SK-N-SH (cell line): Measurements from ENCODE around the gene WASF2. TPM values are rescaled to one million over a fixed set of nuclear protein-coding genes. Genes with fewer than 3 reads are reported as not detected.
A peak's percentile ranks its signal among the peaks of the same experiment; 100 is the strongest.

Source experiments
- CTCF ChIA-PET: fragments of 300-600, 350-600 bp; formaldehyde crosslinking; extraction: SDS; loops from one replicate; lab custom pipeline; 2021; lab: Yijun Ruan, JAX
- POLR2A ChIA-PET: fragments of 350-600 bp; sonication (Branson Sonifier 250); formaldehyde crosslinking; extraction: SDS; loops from one replicate; lab custom pipeline; 2020; ENCODE audit warnings: antibody characterized with exemption, inconsistent platforms; lab: Yijun Ruan, JAX
- DNase-seq: peaks from one replicate; pipeline ENCODE4 v3.0.0; 2012
- H2AFZ ChIP-seq: fragments of 200-600 bp; sonication (generic); 2 replicates; pipeline ENCODE4 v1.8.1; 2016; ENCODE audit warnings: antibody characterized with exemption, mild to moderate bottlenecking, low read depth
- H3F3A ChIP-seq: fragments of 200-600 bp; sonication (generic); replicated peaks from 2 replicates; pipeline ENCODE3; 2016; ENCODE audit warnings: antibody characterized with exemption, mild to moderate bottlenecking; ENCODE audit not compliant: insufficient read depth
- H3K27ac ChIP-seq, 2 experiments: fragments of 200-500 bp in 1 of 2; fragments of 200-600 bp in 1 of 2; sonication (Bioruptor generic) in 1 of 2; sonication (generic), shearing (Covaris generic) in 1 of 2; 2 replicates each; pipeline versions ENCODE4 v1.5.1 to v1.6.1; 2014 to 2016; ENCODE audit warnings: low read depth in 2 of 2, inconsistent platforms in 1 of 2, low read length in 1 of 2, mild to moderate bottlenecking in 1 of 2, mixed read lengths in 1 of 2
- H3K27me3 ChIP-seq: fragments of 200-600 bp; sonication (generic), shearing (Covaris generic); 2 replicates; pipeline ENCODE4 v1.6.1; 2016; ENCODE audit warnings: mixed run types; ENCODE audit not compliant: insufficient read depth
- H3K36me3 ChIP-seq, 2 experiments: fragments of 200-500 bp in 1 of 2; fragments of 200-600 bp in 1 of 2; sonication (Bioruptor generic) in 1 of 2; sonication (generic) in 1 of 2; replicated peaks in 1 of 2; 2 replicates each; pipeline versions ENCODE3 to v1.5.1; 2014 to 2016; ENCODE audit warnings: low read length in 1 of 2, mild to moderate bottlenecking in 1 of 2; ENCODE audit not compliant: insufficient read depth in 2 of 2, control insufficient read depth in 1 of 2
- H3K4me1 ChIP-seq, 2 experiments: fragments of 200-500 bp in 1 of 2; fragments of 200-600 bp in 1 of 2; sonication (Bioruptor generic) in 1 of 2; sonication (generic), shearing (Covaris generic) in 1 of 2; 2 replicates each; pipeline versions ENCODE4 v1.5.1 to v1.6.1; 2014 to 2016; ENCODE audit warnings: low read depth in 1 of 2, low read length in 1 of 2, mixed run types in 1 of 2; ENCODE audit not compliant: insufficient read depth in 2 of 2, control insufficient read depth in 1 of 2
- H3K4me2 ChIP-seq: fragments of 200-600 bp; sonication (generic), shearing (Covaris generic); 2 replicates; pipeline ENCODE4 v1.6.1; 2017; ENCODE audit warnings: mixed run types
- H3K4me3 ChIP-seq, 2 experiments: fragments of 200-500 bp in 1 of 2; fragments of 200-600 bp in 1 of 2; sonication (Bioruptor generic) in 1 of 2; sonication (generic), shearing (Covaris generic) in 1 of 2; 2 replicates each; pipeline versions ENCODE4 v1.5.1 to v1.8.1; 2014 to 2016; ENCODE audit warnings: low read depth in 2 of 2, inconsistent platforms in 1 of 2, low read length in 1 of 2, mild to moderate bottlenecking in 1 of 2, mixed read lengths in 1 of 2, moderate library complexity in 1 of 2
- H3K79me2 ChIP-seq: fragments of 200-600 bp; sonication (generic); 2 replicates; pipeline ENCODE4 v1.8.1; 2017; ENCODE audit warnings: mild to moderate bottlenecking; ENCODE audit not compliant: insufficient read depth
- H3K9ac ChIP-seq: fragments of 200-600 bp; sonication (generic); 2 replicates; pipeline ENCODE4 v1.6.1; 2017; ENCODE audit warnings: mixed run types
- H3K9me2 ChIP-seq: fragments of 200-600 bp; sonication (generic); 2 replicates; pipeline ENCODE4 v1.6.1; 2017; ENCODE audit warnings: mixed run types
- H3K9me3 ChIP-seq: fragments of 200-600 bp; sonication (generic); 2 replicates; pipeline ENCODE4 v1.6.1; 2017; ENCODE audit warnings: mixed run types, mild to moderate bottlenecking, moderate library complexity
- H4K20me1 ChIP-seq: fragments of 200-600 bp; sonication (generic); 2 replicates; pipeline ENCODE4 v1.6.1; 2017; ENCODE audit warnings: mild to moderate bottlenecking, mixed run types; ENCODE audit not compliant: insufficient read depth
- CHD2 ChIP-seq: fragments of 150-350 bp; IDR thresholded peaks from 2 replicates; pipeline ENCODE4 v1.6.1; 2018; ENCODE audit warnings: low read length; ENCODE audit not compliant: partially characterized antibody
- EP300 ChIP-seq, 2 experiments: IDR thresholded peaks; 2 replicates each; pipeline versions ENCODE4 v1.4.0 to v1.6.1; 2012; ENCODE audit warnings: borderline replicate concordance in 1 of 2, low read depth in 1 of 2, low read length in 1 of 2
- EZH2phosphoT487 ChIP-seq: fragments of 200-600 bp; sonication (generic); IDR thresholded peaks from 2 replicates; pipeline ENCODE4 v1.6.1; 2017; ENCODE audit warnings: low read depth, mixed run types, mild to moderate bottlenecking, antibody characterized with exemption, moderate library complexity, borderline replicate concordance
- FOXJ3 ChIP-seq: sonication (generic); formaldehyde crosslinking; IDR thresholded peaks from 2 replicates; pipeline ENCODE4 v1.5.1; 2020; ENCODE audit warnings: mild to moderate bottlenecking, missing genetic modification reagents
- GABPA ChIP-seq: IDR thresholded peaks from 2 replicates; pipeline ENCODE4 v1.4.0; 2012; ENCODE audit warnings: low read depth, mild to moderate bottlenecking
- JUND ChIP-seq: IDR thresholded peaks from 2 replicates; pipeline ENCODE4 v1.4.0; 2012
- MXI1 ChIP-seq: IDR thresholded peaks from 2 replicates; pipeline ENCODE4 v1.6.1; 2012; ENCODE audit warnings: mild to moderate bottlenecking, low read depth, low read length, improper control_type of control experiment
- NRF1 ChIP-seq: IDR thresholded peaks from 2 replicates; pipeline ENCODE4 v1.6.1; 2012; ENCODE audit warnings: low read depth, mild to moderate bottlenecking, low read length
- POLR2AphosphoS5 ChIP-seq: IDR thresholded peaks from 2 replicates; pipeline ENCODE4 v1.6.1; 2012; ENCODE audit warnings: low read depth, low read length
- RAD21 ChIP-seq: IDR thresholded peaks from 2 replicates; pipeline ENCODE4 v1.6.1; 2012; ENCODE audit warnings: mild to moderate bottlenecking, low read length
- RFX5 ChIP-seq: IDR thresholded peaks from 2 replicates; pipeline ENCODE4 v1.6.1; 2012; ENCODE audit warnings: mild to moderate bottlenecking, improper control_type of control experiment, low read length
- TCF12 ChIP-seq: IDR thresholded peaks from 2 replicates; pipeline ENCODE4 v1.4.0; 2012
- WGBS: methylation state at CpG from one replicate; pipeline ENCODE4 v1.1.6; 2017; ENCODE audit warnings: low lambda C conversion rate; 5-methylcytosine and 5-hydroxymethylcytosine counted together
- polyA plus RNA-seq, 3 experiments: library from polyadenylated mRNA; depleted of rRNA; stranded (reverse); fragments of >200 nt; gene quantifications; 2 replicates each; pipeline ENCODE4 v1.2.3, GENCODE V29; 2012
- TF ChIP-seq, protein P1 (sequence below): IDR thresholded peaks from 2 replicates; pipeline ENCODE4 v1.4.0; 2012; ENCODE audit warnings: low read depth
- TF ChIP-seq, protein P2 (sequence below): fragments of 200-600 bp; sonication (generic); IDR thresholded peaks from 2 replicates; pipeline ENCODE4 v1.6.1; 2017; ENCODE audit warnings: antibody characterized with exemption, mild to moderate bottlenecking, moderate library complexity

WASF2 gene
- polyA plus RNA-seq, 1 of the 3 experiments (the other 2 are of a cell fraction), result 27.1 TPM

DNA sequence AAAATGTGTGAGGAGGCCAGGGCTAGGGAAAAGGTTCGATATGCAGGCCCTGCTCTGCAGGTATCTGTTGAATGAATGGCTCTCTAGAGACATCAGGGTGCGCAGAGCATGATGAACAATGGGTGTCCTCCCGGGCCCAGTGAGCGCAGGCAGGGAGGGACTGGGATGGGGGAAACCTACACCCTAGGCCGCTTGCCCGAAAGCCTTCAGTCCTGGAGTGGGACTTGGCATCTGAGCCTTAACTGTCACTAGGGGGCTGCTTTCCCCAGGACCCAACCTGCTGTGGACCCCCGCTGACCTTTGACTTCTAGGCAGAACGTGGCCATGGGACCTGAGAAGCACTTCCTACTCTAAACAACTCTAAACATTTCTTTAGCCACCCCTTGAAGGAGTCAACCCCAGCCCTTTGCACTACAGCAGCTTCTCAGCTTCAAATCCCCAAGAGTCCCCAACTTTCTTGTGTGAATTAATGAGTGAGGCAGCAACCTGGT is 122.8 kb downstream of the WASF2 start (continued):
- TF ChIP-seq POLR2AphosphoS5, result no peak
- TF ChIP-seq, all 33 proteins: peak for 0

DNA sequence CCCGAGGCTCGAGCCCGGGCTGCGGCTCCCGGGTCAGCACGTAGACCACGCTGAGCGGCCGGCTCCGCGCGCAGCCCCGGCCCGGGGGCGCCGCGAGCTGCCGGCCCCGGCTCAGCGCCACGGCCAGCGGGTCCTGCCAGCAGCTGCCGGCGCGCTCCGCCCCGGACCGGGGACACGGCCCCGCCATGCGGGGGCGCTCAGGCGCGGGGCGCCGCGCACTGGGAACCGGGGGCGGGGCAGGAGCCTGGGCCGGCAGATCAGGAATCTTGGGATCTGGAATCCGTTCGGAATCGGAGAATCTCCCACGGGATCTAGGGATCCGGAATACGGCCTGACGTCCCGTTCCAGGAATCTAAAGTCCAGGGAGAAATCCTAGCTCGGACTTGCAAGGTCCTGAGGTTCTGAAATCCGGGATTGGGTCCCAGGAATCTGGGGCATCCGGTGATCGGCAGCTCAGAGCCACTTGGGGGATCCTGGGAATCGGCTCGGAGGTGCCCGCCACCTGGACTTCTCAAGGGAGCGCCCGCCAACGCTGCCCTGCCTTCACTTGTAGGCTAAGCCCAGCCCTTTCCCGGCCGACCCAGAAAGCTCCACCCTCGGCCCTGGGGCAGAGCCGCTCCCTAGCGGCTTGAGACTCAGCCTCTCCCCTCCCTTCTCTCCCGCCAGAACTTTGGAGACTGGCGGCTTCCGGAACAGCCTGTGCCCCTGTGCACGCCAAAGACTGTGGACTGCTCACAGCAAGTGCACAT is 123.4 kb downstream of the WASF2 start, which contains the start of gene MAP3K6:
Gene MAP3K6 (minus strand): TSS at position 551 of the 749 bp plus-strand sequence. CDS start 364 bp downstream, at position 187.
- TF ChIP-seq, protein P1, sequence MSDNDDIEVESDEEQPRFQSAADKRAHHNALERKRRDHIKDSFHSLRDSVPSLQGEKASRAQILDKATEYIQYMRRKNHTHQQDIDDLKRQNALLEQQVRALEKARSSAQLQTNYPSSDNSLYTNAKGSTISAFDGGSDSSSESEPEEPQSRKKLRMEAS, result no peak; the same call in 1 of the 2 replicates
- no peak for TF ChIP-seq FOXJ3 (CRISPR knock-in tag)
- TF ChIP-seq RAD21, result no peak
- TF ChIP-seq JUND, result no peak
- TF ChIP-seq, protein P2, sequence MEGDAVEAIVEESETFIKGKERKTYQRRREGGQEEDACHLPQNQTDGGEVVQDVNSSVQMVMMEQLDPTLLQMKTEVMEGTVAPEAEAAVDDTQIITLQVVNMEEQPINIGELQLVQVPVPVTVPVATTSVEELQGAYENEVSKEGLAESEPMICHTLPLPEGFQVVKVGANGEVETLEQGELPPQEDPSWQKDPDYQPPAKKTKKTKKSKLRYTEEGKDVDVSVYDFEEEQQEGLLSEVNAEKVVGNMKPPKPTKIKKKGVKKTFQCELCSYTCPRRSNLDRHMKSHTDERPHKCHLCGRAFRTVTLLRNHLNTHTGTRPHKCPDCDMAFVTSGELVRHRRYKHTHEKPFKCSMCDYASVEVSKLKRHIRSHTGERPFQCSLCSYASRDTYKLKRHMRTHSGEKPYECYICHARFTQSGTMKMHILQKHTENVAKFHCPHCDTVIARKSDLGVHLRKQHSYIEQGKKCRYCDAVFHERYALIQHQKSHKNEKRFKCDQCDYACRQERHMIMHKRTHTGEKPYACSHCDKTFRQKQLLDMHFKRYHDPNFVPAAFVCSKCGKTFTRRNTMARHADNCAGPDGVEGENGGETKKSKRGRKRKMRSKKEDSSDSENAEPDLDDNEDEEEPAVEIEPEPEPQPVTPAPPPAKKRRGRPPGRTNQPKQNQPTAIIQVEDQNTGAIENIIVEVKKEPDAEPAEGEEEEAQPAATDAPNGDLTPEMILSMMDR, result peak; percentile 59
- peak; percentile 64; the same call in 1 of the 2 replicates for TF ChIP-seq POLR2AphosphoS5
- no peak for TF ChIP-seq EP300 (IDR thresholded peaks at IDR 0.05; ENCODE audit: borderline replicate concordance in 1 of 2, low read depth in 1 of 2, low read length in 1 of 2)
- TF ChIP-seq MXI1, result peak; percentile 54; the same call in 1 of the 2 replicates
- TF ChIP-seq GABPA, result no peak
- TF ChIP-seq TCF12, result no peak
- TF ChIP-seq CHD2, result peak; percentile 2
- H2AFZ ChIP-seq, result peak within 1 kb of the TSS; percentile 97
- H3F3A ChIP-seq, result peaks cover 9% of the 10 kb centered on the region
- DNase-seq, result peak; percentile 90
- H3K79me2 ChIP-seq, result peaks cover 9% of the 10 kb centered on the region; the same call in 1 of the 2 replicates
- peak within 1 kb of the TSS; percentile 93 for H3K9ac ChIP-seq
- H4K20me1 ChIP-seq, result no peaks in the 10 kb centered on the region
- ChIA-PET POLR2A (interaction anchor here (0.6 to 2.6 kb wide), 9 partner anchors 17 to 1281 kb away, joined by 3 to 24 read pairs (median 5); partner anchors contain the start of gene GPR3), CTCF (interaction anchor here (0.6 to 9.6 kb wide), 27 partner anchors 9 to 290 kb away, joined by 3 to 154 read pairs (median 4); partner anchors contain the start of genes CD164L2, FCN3 and TMEM222)
- peak within 1 kb of the TSS; percentile 69 to 89 for H3K4me3 ChIP-seq
- H3K4me1 ChIP-seq, result peaks cover 4 to 14% of the 10 kb centered on the region in 2 experiments; a peak in 2 of 4 replicates
- H3K27ac ChIP-seq, result peak within 1 kb of the TSS; percentile 74 to 94
- peak within 1 kb of the TSS; percentile 78 for H3K4me2 ChIP-seq
- peaks cover 0 to 19% of the 10 kb centered on the region in 2 experiments for H3K36me3 ChIP-seq
- no peaks in the 10 kb centered on the region for H3K9me2 ChIP-seq
- whole genome bisulfite sequencing, result 2% methylated on average over 10 of the region's 67 CpGs
- H3K9me3 ChIP-seq, result no peaks in the 10 kb centered on the region
- H3K27me3 ChIP-seq, result no peaks in the 10 kb centered on the region

DNA sequence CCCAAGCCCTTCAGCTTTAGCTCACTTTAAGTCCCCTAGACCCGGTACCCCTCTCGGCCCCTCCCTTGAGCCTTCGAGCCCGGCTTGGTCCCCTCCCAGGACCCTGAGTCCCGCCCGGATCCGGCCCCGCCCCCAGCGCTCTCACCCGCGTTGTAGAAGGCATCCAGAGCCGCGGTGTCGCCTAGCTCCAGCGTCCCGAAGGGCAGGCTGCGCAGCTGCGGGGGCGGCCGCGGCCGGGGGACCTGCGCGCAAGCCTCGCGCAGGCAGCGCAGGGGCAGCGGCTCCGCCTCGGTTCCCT is 123.9 kb downstream of the WASF2 start:
- Histone ChIP-seq H3K9me3 (no peaks in the 10 kb centered on the region), H3K27me3 (no peaks in the 10 kb centered on the region), H3K79me2 (peaks cover 9% of the 10 kb centered on the region; the same call in 1 of the 2 replicates), H4K20me1 (no peaks in the 10 kb centered on the region), H3F3A (peaks cover 9% of the 10 kb centered on the region), H3K4me3 (peak overlapping the region; percentile 69 to 89), H3K4me1 (peaks cover 4 to 14% of the 10 kb centered on the region in 2 experiments; a peak in 2 of 4 replicates), H3K4me2 (peak overlapping the region; percentile 78), H3K36me3 (peaks cover 0 to 24% of the 10 kb centered on the region in 2 experiments), H2AFZ (peak overlapping the region; percentile 95), H3K27ac (peak overlapping the region; percentile 74 to 94), H3K9me2 (no peaks in the 10 kb centered on the region), H3K9ac (peak overlapping the region; percentile 93)
- 0% methylated on average over 9 of the region's 30 CpGs for WGBS
- ChIA-PET CTCF (interaction anchor here (0.6 to 9.6 kb wide), 26 partner anchors 9 to 291 kb away, joined by 3 to 154 read pairs (median 4); partner anchors contain the start of genes CD164L2, FCN3 and TMEM222), POLR2A (interaction anchor here (0.5 to 2.6 kb wide), 12 partner anchors 12 to 1282 kb away, joined by 3 to 24 read pairs (median 4); partner anchors contain the start of genes CD164L2 and GPR3)
- TF ChIP-seq NRF1 (peak; percentile 65), RFX5 (peak; percentile 78), EZH2phosphoT487 (no peak), POLR2AphosphoS5 (peak; percentile 5)
- DNase-seq, result peak; percentile 92
